Thyroid gland (tissue), 4 donors: ENCODE results near the gene FRRS1L.

ENCODE experiments used
- POLR2A ChIP-seq, 2 donors: fragments of 450-650 bp; IDR thresholded peaks; one replicate each; pipeline ENCODE4 v1.6.1; 2017; ENCODE audit warnings: antibody characterized with exemption in 2 of 2, mild to moderate bottlenecking in 2 of 2, moderate library complexity in 1 of 2
- TF ChIP-seq, protein P1 (sequence below), 6 experiments: fragments of 200-600 bp in 3 of 6; fragments of 450-650 bp in 3 of 6; sonication (generic) in 3 of 6; IDR thresholded peaks; one replicate each; pipeline ENCODE4 v1.5.1; 2016 to 2019; ENCODE audit warnings: antibody characterized with exemption in 6 of 6, mild to moderate bottlenecking in 2 of 6, inconsistent platforms in 1 of 6, moderate library complexity in 1 of 6

DNA sequence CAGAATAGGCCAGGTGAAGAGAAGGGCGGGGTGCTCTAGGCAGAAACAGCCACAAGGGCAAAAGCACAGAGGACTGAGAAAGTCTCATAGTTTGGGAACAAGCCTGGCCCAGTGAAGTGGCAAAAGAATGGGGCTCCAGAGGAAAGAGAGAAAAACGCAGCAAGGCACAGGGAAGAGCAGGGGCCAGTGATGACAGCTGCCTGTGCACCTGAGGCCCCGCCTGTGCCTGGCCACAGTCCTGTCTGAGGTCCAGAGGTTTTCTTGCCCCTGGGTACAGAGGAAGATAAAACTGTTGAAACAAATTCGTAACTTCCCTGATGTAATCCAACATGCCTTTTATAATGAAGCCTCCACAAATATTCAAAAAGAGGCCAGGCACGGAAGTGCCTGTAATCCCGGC is 22.0 kb downstream of the FRRS1L start:
- TF ChIP-seq, protein P1, sequence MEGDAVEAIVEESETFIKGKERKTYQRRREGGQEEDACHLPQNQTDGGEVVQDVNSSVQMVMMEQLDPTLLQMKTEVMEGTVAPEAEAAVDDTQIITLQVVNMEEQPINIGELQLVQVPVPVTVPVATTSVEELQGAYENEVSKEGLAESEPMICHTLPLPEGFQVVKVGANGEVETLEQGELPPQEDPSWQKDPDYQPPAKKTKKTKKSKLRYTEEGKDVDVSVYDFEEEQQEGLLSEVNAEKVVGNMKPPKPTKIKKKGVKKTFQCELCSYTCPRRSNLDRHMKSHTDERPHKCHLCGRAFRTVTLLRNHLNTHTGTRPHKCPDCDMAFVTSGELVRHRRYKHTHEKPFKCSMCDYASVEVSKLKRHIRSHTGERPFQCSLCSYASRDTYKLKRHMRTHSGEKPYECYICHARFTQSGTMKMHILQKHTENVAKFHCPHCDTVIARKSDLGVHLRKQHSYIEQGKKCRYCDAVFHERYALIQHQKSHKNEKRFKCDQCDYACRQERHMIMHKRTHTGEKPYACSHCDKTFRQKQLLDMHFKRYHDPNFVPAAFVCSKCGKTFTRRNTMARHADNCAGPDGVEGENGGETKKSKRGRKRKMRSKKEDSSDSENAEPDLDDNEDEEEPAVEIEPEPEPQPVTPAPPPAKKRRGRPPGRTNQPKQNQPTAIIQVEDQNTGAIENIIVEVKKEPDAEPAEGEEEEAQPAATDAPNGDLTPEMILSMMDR (IDR thresholded peaks at IDR 0.05): no peak
- no peak for TF ChIP-seq POLR2A (IDR thresholded peaks at IDR 0.05)
